G401.6 (cell line): ENCODE measurements around the gene EXOC6.

Experiments
- FAIRE-seq: peaks from 2 replicates; lab custom pipeline; 2012; peaks lifted over from hg19 to GRCh38; lab: Jason Lieb, UNC

Gene EXOC6

GRCh38 chr10:92834331-92834730 lies 14.0 kb upstream of the EXOC6 start:
- no peak for FAIRE-seq

GRCh38 chr10:92834986-92835385 lies 13.3 kb upstream of the EXOC6 start:
- FAIRE-seq = no peak

GRCh38 chr10:92837456-92837855 lies 10.9 kb upstream of the EXOC6 start:
- FAIRE-seq = no peak

GRCh38 chr10:92839191-92840085 lies 8.9 kb upstream of the EXOC6 start:
- no peak for FAIRE-seq

GRCh38 chr10:92844746-92845145 lies 3.6 kb upstream of the EXOC6 start:
- no peak for FAIRE-seq

GRCh38 chr10:92845921-92846320 lies 2.4 kb upstream of the EXOC6 start:
- no peak for FAIRE-seq

- FAIRE-seq = no peak
Measured at GRCh38 chr10:92846344-92846743, 2.0 kb upstream of the EXOC6 start.

- no peak for FAIRE-seq
Measured at GRCh38 chr10:92846854-92847201, 1.5 kb upstream of the EXOC6 start.

- no peak for FAIRE-seq
Measured at GRCh38 chr10:92847202-92847864, 987 bp upstream of the EXOC6 start.

GRCh38 chr10:92848037-92848440 lies 281 bp upstream of the EXOC6 start:
- no peak for FAIRE-seq

- no peak for FAIRE-seq
Measured at GRCh38 chr10:92849234-92849525, 860 bp downstream of the EXOC6 start.

GRCh38 chr10:92849576-92850090 lies 1.3 kb downstream of the EXOC6 start:
- no peak for FAIRE-seq

- FAIRE-seq = no peak
Measured at GRCh38 chr10:92850185-92850584, 1.9 kb downstream of the EXOC6 start.

GRCh38 chr10:92851003-92851402 lies 2.7 kb downstream of the EXOC6 start:
- FAIRE-seq = no peak

- peak; percentile 44 for FAIRE-seq
Measured at GRCh38 chr10:92855560-92855959, 7.2 kb downstream of the EXOC6 start.

- FAIRE-seq = no peak
Measured at GRCh38 chr10:92857904-92858514, 9.7 kb downstream of the EXOC6 start.

- FAIRE-seq = no peak
Measured at GRCh38 chr10:92867235-92867634, 18.9 kb downstream of the EXOC6 start.

- FAIRE-seq = no peak
Measured at GRCh38 chr10:92868036-92868435, 19.7 kb downstream of the EXOC6 start.

- FAIRE-seq = no peak
Measured at GRCh38 chr10:92868557-92868956, 20.2 kb downstream of the EXOC6 start.

- no peak for FAIRE-seq
Measured at GRCh38 chr10:92873029-92873428, 24.7 kb downstream of the EXOC6 start.

GRCh38 chr10:92876509-92877036 lies 28.3 kb downstream of the EXOC6 start:
- no peak for FAIRE-seq

- FAIRE-seq = peak; percentile 94
Measured at GRCh38 chr10:92880233-92880861, 32.0 kb downstream of the EXOC6 start.

- no peak for FAIRE-seq
Measured at GRCh38 chr10:92880917-92881316, 32.6 kb downstream of the EXOC6 start.
